Endothelial cell of umbilical vein (primary cell): ENCODE measurements around the gene PTBP2. TPM values are rescaled to one million over a fixed set of nuclear protein-coding genes. Genes with fewer than 3 reads are reported as not detected.

Experiments used
- BruUV-seq: library from RNA; stranded (reverse); fragments of 400-500 nt; replicated peaks from 2 replicates; lab custom pipeline; 2021; lab: Mats Ljungman, UMichigan
- CTCF ChIA-PET: fragments of 300-600, 350-600 bp; sonication (Branson Sonifier 250); formaldehyde crosslinking; loops from one replicate; lab custom pipeline; 2021; ENCODE audit warnings: antibody characterized with exemption, inconsistent platforms; lab: Charles Lee
- POLR2A ChIA-PET: fragments of 300-600, 350-600 bp; sonication (Branson Sonifier 250); formaldehyde crosslinking; loops from one replicate; lab custom pipeline; 2021; ENCODE audit warnings: antibody characterized with exemption, inconsistent platforms; lab: Charles Lee
- DNase-seq: peaks from one replicate; pipeline ENCODE4 v3.0.0-alpha.2; 2011; ENCODE audit warnings: low read depth, low spot score
- FAIRE-seq: peaks from 2 replicates; lab custom pipeline; 2011; peaks lifted over from hg19 to GRCh38; lab: Jason Lieb, UNC
- H2AFZ ChIP-seq: 2 replicates; pipeline ENCODE4 v1.6.0; 2012; ENCODE audit warnings: low read depth, low read length, control low read depth, inconsistent platforms
- H3K27ac ChIP-seq: 2 replicates; pipeline ENCODE4 v1.5.1; 2011; ENCODE audit warnings: low read depth, mild to moderate bottlenecking, control low read depth, low read length, moderate library complexity; ENCODE audit not compliant: insufficient read depth
- H3K27me3 ChIP-seq, 2 experiments: 2 replicates each; pipeline versions ENCODE4 v1.6.0 to v1.6.1; 2011; ENCODE audit warnings: low read length in 2 of 2, mixed read lengths in 1 of 2; ENCODE audit not compliant: control insufficient read depth in 2 of 2, insufficient read depth in 2 of 2
- H3K36me3 ChIP-seq, 2 experiments: 2 replicates in 1 of 2; 3 replicates in 1 of 2; pipeline ENCODE4 v1.5.1; 2011; ENCODE audit warnings: low read length in 2 of 2, mild to moderate bottlenecking in 1 of 2, moderate library complexity in 1 of 2; ENCODE audit not compliant: control insufficient read depth in 2 of 2, insufficient read depth in 2 of 2; ENCODE audit errors: extremely low read depth in 1 of 2
- H3K4me1 ChIP-seq: 3 replicates; pipeline ENCODE4 v1.5.1; 2011; ENCODE audit warnings: mild to moderate bottlenecking, low read length; ENCODE audit not compliant: control insufficient read depth, insufficient read depth; ENCODE audit errors: extremely low read depth
- H3K4me2 ChIP-seq: 2 replicates; pipeline ENCODE4 v1.6.1; 2011; ENCODE audit warnings: low read length, control low read depth, mixed read lengths; ENCODE audit not compliant: insufficient read depth
- H3K4me3 ChIP-seq, 3 experiments: fragments of 200-600 bp in 1 of 3; sonication (generic), shearing (Covaris generic) in 1 of 3; replicated peaks in 1 of 3; 2 replicates each; pipeline ENCODE4 v1.5.1; 2011 to 2016; ENCODE audit warnings: control low read depth in 3 of 3, low read length in 3 of 3, mild to moderate bottlenecking in 2 of 3, inconsistent platforms in 1 of 3, low read depth in 1 of 3, moderate library complexity in 1 of 3; ENCODE audit not compliant: insufficient read depth in 1 of 3
- H3K79me2 ChIP-seq: 2 replicates; pipeline ENCODE4 v1.6.0; 2012; ENCODE audit warnings: low read length, inconsistent platforms; ENCODE audit not compliant: control insufficient read depth, insufficient read depth
- H3K9ac ChIP-seq: replicated peaks from 2 replicates; pipeline ENCODE3; 2011; ENCODE audit warnings: low read length, control low read depth; ENCODE audit not compliant: insufficient read depth; ENCODE audit errors: extremely low read depth
- H3K9me1 ChIP-seq: replicated peaks from 3 replicates; pipeline ENCODE4 v1.6.0; 2011; ENCODE audit warnings: mild to moderate bottlenecking, low read length; ENCODE audit not compliant: control insufficient read depth, insufficient read depth; ENCODE audit errors: extremely low read depth
- H3K9me3 ChIP-seq: replicated peaks from 2 replicates; pipeline ENCODE4 v1.5.1; 2012; ENCODE audit warnings: low read length, inconsistent platforms; ENCODE audit not compliant: control insufficient read depth, insufficient read depth
- H4K20me1 ChIP-seq: replicated peaks from 2 replicates; pipeline ENCODE3; 2011; ENCODE audit warnings: mild to moderate bottlenecking, low read length; ENCODE audit not compliant: control insufficient read depth, insufficient read depth; ENCODE audit errors: extremely low read depth
- EZH2 ChIP-seq: IDR thresholded peaks from 2 replicates; pipeline ENCODE4 v1.6.1; 2012; ENCODE audit warnings: borderline replicate concordance, low read depth, mild to moderate bottlenecking, moderate library complexity, low read length, inconsistent platforms; ENCODE audit not compliant: severe bottlenecking
- FOS ChIP-seq: IDR thresholded peaks from 2 replicates; pipeline ENCODE4 v1.6.1; 2011; ENCODE audit warnings: mild to moderate bottlenecking, low read length, moderate library complexity, borderline replicate concordance; ENCODE audit not compliant: insufficient read depth
- GATA2 ChIP-seq: IDR thresholded peaks from 2 replicates; pipeline ENCODE4 v1.7.0; 2011; ENCODE audit warnings: low read depth, mild to moderate bottlenecking, moderate library complexity, mixed read lengths, low read length; ENCODE audit not compliant: insufficient read length, insufficient read depth
- JUN ChIP-seq: IDR thresholded peaks from 2 replicates; pipeline ENCODE4 v1.6.1; 2011; ENCODE audit warnings: borderline replicate concordance, low read depth; ENCODE audit not compliant: insufficient read length, insufficient read depth
- MYC ChIP-seq: IDR thresholded peaks from one replicate; pipeline ENCODE4 v1.6.1; 2011; ENCODE audit warnings: mild to moderate bottlenecking, low read depth, low read length
- POLR2A ChIP-seq: IDR thresholded peaks from 2 replicates; pipeline ENCODE4 v1.6.1; 2012; ENCODE audit warnings: low read depth, mild to moderate bottlenecking, control low read depth, low read length
- POLR2AphosphoS5 ChIP-seq: IDR thresholded peaks from 2 replicates; pipeline ENCODE4 v1.6.1; 2012; ENCODE audit warnings: low read depth, mild to moderate bottlenecking, control low read depth, low read length, moderate library complexity; ENCODE audit not compliant: insufficient read depth
- dilution Hi-C: fragments of 300-500 bp; cut with MboI; formaldehyde crosslinking; loops from one replicate; pipeline ENCODE4 v1.15.0; 2019; ENCODE audit warnings: low sequenced_read_pairs; ENCODE audit not compliant: extremely low pct_ligation_motif_present
- intact Hi-C: fragments of 100-400 bp; cut with micrococcal nuclease; formaldehyde crosslinking; loops from one replicate; pipeline ENCODE4 v1.10.0; 2022
- polyA plus RNA-seq, 4 experiments: library from polyadenylated mRNA; depleted of rRNA in 3 of 4; stranded (reverse) in 3 of 4; unstranded in 1 of 4; fragments of >200 nt; gene quantifications; 2 replicates each; pipeline versions ENCODE4 v1.2.1 to v1.2.3, GENCODE V29; 2011 to 2012; ENCODE audit warnings: missing spikeins in 1 of 4
- total RNA-seq: library from RNA; stranded (reverse); gene quantifications from 2 replicates; pipeline ENCODE4 v1.2.3, GENCODE V29; 2021
- TF ChIP-seq, protein P1 (sequence below): IDR thresholded peaks from 2 replicates; pipeline ENCODE4 v1.6.1; 2011; ENCODE audit not compliant: insufficient read depth, insufficient read length
- TF ChIP-seq, protein P2 (sequence below), 2 donors: IDR thresholded peaks; 1 replicate in 1 of 2; 2 replicates in 1 of 2; pipeline ENCODE4 v1.5.1; 2011; ENCODE audit warnings: low read length in 2 of 2, mild to moderate bottlenecking in 2 of 2, moderate library complexity in 2 of 2, control low read depth in 1 of 2, inconsistent platforms in 1 of 2, low read depth in 1 of 2; ENCODE audit not compliant: insufficient read depth in 1 of 2; ENCODE audit errors: extremely low read depth in 1 of 2

The PTBP2 gene
- total and polyA plus RNA-seq, 2 donors (not counting 3 experiments of a cell fraction or from before 2014, with no cell fraction given): 7.7 to 27.0 TPM

DNA sequence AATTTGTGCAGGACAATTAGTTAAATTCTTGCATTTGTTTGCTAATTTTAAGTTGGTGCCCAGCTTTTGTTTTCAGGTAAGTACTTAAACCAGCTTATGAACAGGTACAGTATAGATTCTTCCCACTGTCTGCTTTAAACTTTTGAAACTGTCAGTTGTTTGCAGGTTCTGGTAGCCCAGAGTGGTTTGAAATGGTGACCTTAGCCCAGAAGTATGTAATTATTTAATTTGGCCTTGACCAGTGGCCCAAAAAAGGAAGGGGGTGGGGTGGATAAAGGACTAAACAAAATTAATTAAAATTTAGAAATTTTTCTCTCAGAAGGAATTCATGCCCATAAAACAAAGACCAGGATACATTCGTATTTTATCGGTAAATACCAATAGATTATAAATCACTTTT is 69.0 kb downstream of the PTBP2 start:
- intact Hi-C loops: no loop called here
- Histone ChIP-seq H3K4me3 (no peak overlapping the region), H3K9ac (no peak overlapping the region), H2AFZ (no peak overlapping the region), H3K9me1 (no peaks in the 10 kb centered on the region), H3K36me3 (peaks cover 3 to 4% of the 10 kb centered on the region in 2 experiments), H3K79me2 (peaks cover 5% of the 10 kb centered on the region), H4K20me1 (no peaks in the 10 kb centered on the region), H3K9me3 (no peaks in the 10 kb centered on the region), H3K27me3 (no peaks in the 10 kb centered on the region), H3K4me2 (no peak overlapping the region), H3K4me1 (no peaks in the 10 kb centered on the region), H3K27ac (no peak overlapping the region)
- ChIA-PET CTCF (no interaction called here), POLR2A (no interaction called here)
- TF ChIP-seq FOS: no peak
- TF ChIP-seq, protein P1, sequence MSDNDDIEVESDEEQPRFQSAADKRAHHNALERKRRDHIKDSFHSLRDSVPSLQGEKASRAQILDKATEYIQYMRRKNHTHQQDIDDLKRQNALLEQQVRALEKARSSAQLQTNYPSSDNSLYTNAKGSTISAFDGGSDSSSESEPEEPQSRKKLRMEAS: no peak
- no peak for TF ChIP-seq GATA2
- no peak for TF ChIP-seq MYC
- TF ChIP-seq, protein P2, sequence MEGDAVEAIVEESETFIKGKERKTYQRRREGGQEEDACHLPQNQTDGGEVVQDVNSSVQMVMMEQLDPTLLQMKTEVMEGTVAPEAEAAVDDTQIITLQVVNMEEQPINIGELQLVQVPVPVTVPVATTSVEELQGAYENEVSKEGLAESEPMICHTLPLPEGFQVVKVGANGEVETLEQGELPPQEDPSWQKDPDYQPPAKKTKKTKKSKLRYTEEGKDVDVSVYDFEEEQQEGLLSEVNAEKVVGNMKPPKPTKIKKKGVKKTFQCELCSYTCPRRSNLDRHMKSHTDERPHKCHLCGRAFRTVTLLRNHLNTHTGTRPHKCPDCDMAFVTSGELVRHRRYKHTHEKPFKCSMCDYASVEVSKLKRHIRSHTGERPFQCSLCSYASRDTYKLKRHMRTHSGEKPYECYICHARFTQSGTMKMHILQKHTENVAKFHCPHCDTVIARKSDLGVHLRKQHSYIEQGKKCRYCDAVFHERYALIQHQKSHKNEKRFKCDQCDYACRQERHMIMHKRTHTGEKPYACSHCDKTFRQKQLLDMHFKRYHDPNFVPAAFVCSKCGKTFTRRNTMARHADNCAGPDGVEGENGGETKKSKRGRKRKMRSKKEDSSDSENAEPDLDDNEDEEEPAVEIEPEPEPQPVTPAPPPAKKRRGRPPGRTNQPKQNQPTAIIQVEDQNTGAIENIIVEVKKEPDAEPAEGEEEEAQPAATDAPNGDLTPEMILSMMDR (IDR thresholded peaks at IDR 0.05; ENCODE audit: extremely low read depth in 1 of 2, insufficient read depth in 1 of 2, low read depth in 1 of 2, low read length in 2 of 2): no peak
- TF ChIP-seq POLR2A: no peak
- no peak for TF ChIP-seq POLR2AphosphoS5
- TF ChIP-seq EZH2: no peak
- no peak for TF ChIP-seq JUN
- BruUV-seq: no TSS peak
- no peak for DNase-seq
- dilution Hi-C loops: no loop called here
- FAIRE-seq: no peak
